GM12878 (cell line): ENCODE results near the gene SSX4. TPM values are rescaled to one million over a fixed set of nuclear protein-coding genes. Genes with fewer than 3 reads are reported as not detected.
"Not testable (repeated sequence)": the region's sequence is repeated elsewhere in the genome, so short reads cannot be mapped to it uniquely, and the experiment has no call there.

ENCODE experiments used
- ATAC-seq: fragments of 200-7000 bp; cut with Tn5 transposase; 3 replicates; pipeline ENCODE4 v1.9.1; 2020; ENCODE audit warnings: mild to moderate bottlenecking, moderate library complexity
- BruUV-seq: library from RNA; stranded (reverse); fragments of 400-500 nt; replicated peaks from 2 replicates; lab custom pipeline; 2021; lab: Mats Ljungman, UMichigan
- CTCF ChIA-PET: fragments of 300-600 bp; sonication (Branson Sonifier 250); formaldehyde crosslinking; extraction: SDS; loops from one replicate; lab custom pipeline; 2021; ENCODE audit warnings: inconsistent platforms; lab: Yijun Ruan, JAX
- POLR2A ChIA-PET: fragments of 350-600 bp; formaldehyde crosslinking; extraction: SDS; loops from one replicate; lab custom pipeline; 2021; ENCODE audit warnings: inconsistent platforms; lab: Charles Lee
- RAD21 ChIA-PET: fragments of 300-600 bp; sonication (Branson Sonifier 250); formaldehyde crosslinking; loops from one replicate; lab custom pipeline; 2023; ENCODE audit warnings: antibody characterized with exemption; ENCODE audit not compliant: unreplicated experiment; lab: Charles Lee
- SMC1A ChIA-PET: fragments of 300-600 bp; sonication (Branson Sonifier 250); formaldehyde crosslinking; loops from one replicate; lab custom pipeline; 2023; ENCODE audit not compliant: unreplicated experiment, uncharacterized antibody; lab: Charles Lee
- DNase-seq: peaks from one replicate; pipeline ENCODE4 v3.0.0-alpha.2; 2011; ENCODE audit warnings: low read depth, low spot score
- FAIRE-seq: peaks from 3 replicates; lab custom pipeline; 2011; peaks lifted over from hg19 to GRCh38; lab: Jason Lieb, UNC
- H2AFZ ChIP-seq: 2 replicates; pipeline ENCODE4 v1.6.0; 2011; ENCODE audit warnings: low read depth, low read length, control low read depth; ENCODE audit not compliant: control insufficient read depth
- H3K27ac ChIP-seq: 2 replicates; pipeline ENCODE4 v1.5.1; 2011; ENCODE audit warnings: control low read depth; ENCODE audit not compliant: control insufficient read depth, insufficient read depth
- H3K27me3 ChIP-seq, 2 experiments: replicated peaks in 1 of 2; 2 replicates each; pipeline versions ENCODE4 v1.6.0 to v1.6.1; 2011; ENCODE audit warnings: low read length in 1 of 2; ENCODE audit not compliant: control insufficient read depth in 2 of 2, insufficient read depth in 2 of 2
- H3K36me3 ChIP-seq, 2 experiments: 2 replicates each; pipeline ENCODE4 v1.5.1; 2011; ENCODE audit warnings: low read length in 1 of 2; ENCODE audit not compliant: control insufficient read depth in 2 of 2, insufficient read depth in 2 of 2
- H3K4me1 ChIP-seq: 2 replicates; pipeline ENCODE4 v1.6.1; 2011; ENCODE audit warnings: mild to moderate bottlenecking, low read length, moderate library complexity, mixed read lengths; ENCODE audit not compliant: control insufficient read depth, insufficient read depth
- H3K4me2 ChIP-seq: 2 replicates; pipeline ENCODE4 v1.6.0; 2011; ENCODE audit warnings: control low read depth; ENCODE audit not compliant: control insufficient read depth, insufficient read depth
- H3K4me3 ChIP-seq: fragments of 200-600 bp; sonication (generic); 2 replicates; pipeline ENCODE4 v1.5.1; 2016
- H3K79me2 ChIP-seq: 2 replicates; pipeline ENCODE4 v1.6.0; 2011; ENCODE audit warnings: low read length; ENCODE audit not compliant: control insufficient read depth, insufficient read depth
- H3K9ac ChIP-seq: 2 replicates; pipeline ENCODE4 v1.8.0; 2011; ENCODE audit warnings: low read length, control low read depth, mixed read lengths; ENCODE audit not compliant: control insufficient read depth, insufficient read depth
- H3K9me3 ChIP-seq: replicated peaks from 3 replicates; pipeline ENCODE4 v1.5.1; 2011; ENCODE audit warnings: mild to moderate bottlenecking, low read length; ENCODE audit not compliant: control insufficient read depth, insufficient read depth
- H4K20me1 ChIP-seq: 2 replicates; pipeline ENCODE4 v1.6.0; 2011; ENCODE audit not compliant: control insufficient read depth, insufficient read depth
- WGBS: methylation state at CpG from one replicate; pipeline ENCODE4 v1.1.6; 2016; ENCODE audit warnings: low lambda C conversion rate; ENCODE audit not compliant: insufficient replicate concordance, insufficient coverage; ENCODE audit errors: missing lambda C conversion rate; 5-methylcytosine and 5-hydroxymethylcytosine counted together
- in situ Hi-C: fragments of 300-500 bp; cut with MboI; formaldehyde crosslinking; loops from 9 replicates; pipeline ENCODE4 v1.14.3; 2018; ENCODE audit warnings: mixed read lengths
- intact Hi-C: fragments of 100-400 bp; cut with micrococcal nuclease; formaldehyde crosslinking; loops from one replicate; pipeline ENCODE4 v1.14.2; 2022; ENCODE audit not compliant: unreplicated experiment
- polyA plus RNA-seq, 11 experiments: library from polyadenylated mRNA; depleted of rRNA in 4 of 11; unstranded in 6 of 11; stranded (reverse) in 5 of 11; fragments of >200 nt; fragmentation: Nextera tagmentation in 4 of 11; fragmentation: Illumina TruSeq in 1 of 11; extraction: Ambion mirVana in 4 of 11; extraction: Trizol in 1 of 11; gene quantifications; 1 replicate in 1 of 11; 2 replicates in 10 of 11; pipeline versions ENCODE4 v1.2.1 to v1.2.3, GENCODE V29; 2011 to 2016; ENCODE audit warnings: inconsistent platforms in 2 of 11, missing spikeins in 2 of 11, low read depth in 1 of 11
- total RNA-seq, 4 experiments: library from RNA; depleted of rRNA in 3 of 4; stranded (reverse); fragments of >200 nt in 3 of 4; fragmentation: Illumina TruSeq in 1 of 4; extraction: Trizol in 1 of 4; gene quantifications; 2 replicates each; pipeline versions ENCODE4 v1.2.1 to v1.2.3, GENCODE V29; 2013 to 2021

Gene SSX4
- total and polyA plus RNA-seq, 10 of the 15 experiments (the other 5 are each of a cell fraction or from before 2014, with no cell fraction given) = not detected

GRCh38 chrX:48359281-48359680 lies 24.1 kb upstream of the SSX4 start:
- CTCF ChIA-PET, in situ Hi-C loops: not testable (repeated sequence)

GRCh38 chrX:48367717-48368408 lies 15.5 kb upstream of the SSX4 start:
- no CpG with 5 or more reads among the region's 12 CpGs for WGBS
- H3K9me3 ChIP-seq, H3K36me3 ChIP-seq, in situ Hi-C loops, H4K20me1 ChIP-seq, ATAC-seq, BruUV-seq, H3K4me3 ChIP-seq, DNase-seq, H3K4me1 ChIP-seq, intact Hi-C loops, H2AFZ ChIP-seq, H3K9ac ChIP-seq, H3K79me2 ChIP-seq, H3K27ac ChIP-seq, POLR2A ChIA-PET, RAD21 ChIA-PET, H3K27me3 ChIP-seq, FAIRE-seq, SMC1A ChIA-PET, H3K4me2 ChIP-seq, CTCF ChIA-PET: not testable (repeated sequence)

More at GRCh38 chrX:48359281-48359680, 24.1 kb upstream of the SSX4 start:
- H3K79me2 ChIP-seq, ATAC-seq, SMC1A ChIA-PET, H3K9ac ChIP-seq, H3K4me1 ChIP-seq, RAD21 ChIA-PET, POLR2A ChIA-PET, H3K4me3 ChIP-seq, H3K36me3 ChIP-seq, H3K27ac ChIP-seq, H3K27me3 ChIP-seq, H3K4me2 ChIP-seq, DNase-seq, BruUV-seq, H4K20me1 ChIP-seq, FAIRE-seq, intact Hi-C loops, H2AFZ ChIP-seq, H3K9me3 ChIP-seq: not testable (repeated sequence)
- WGBS = 40% methylated on average over 6 of the region's 6 CpGs

GRCh38 chrX:48370408-48370807 lies 12.9 kb upstream of the SSX4 start:
- RAD21 ChIA-PET, H3K4me3 ChIP-seq, H3K4me1 ChIP-seq, H3K36me3 ChIP-seq, H3K27ac ChIP-seq, intact Hi-C loops, in situ Hi-C loops, H3K9me3 ChIP-seq, CTCF ChIA-PET, ATAC-seq, H4K20me1 ChIP-seq, H3K27me3 ChIP-seq, POLR2A ChIA-PET, H2AFZ ChIP-seq, H3K4me2 ChIP-seq, SMC1A ChIA-PET, DNase-seq, H3K9ac ChIP-seq, FAIRE-seq, BruUV-seq, H3K79me2 ChIP-seq: not testable (repeated sequence)
- no CpG with 5 or more reads among the region's 8 CpGs for WGBS

- H3K9ac ChIP-seq, in situ Hi-C loops, H2AFZ ChIP-seq, H3K36me3 ChIP-seq, SMC1A ChIA-PET, RAD21 ChIA-PET, intact Hi-C loops, FAIRE-seq, H3K4me2 ChIP-seq, H3K79me2 ChIP-seq, H3K4me3 ChIP-seq, POLR2A ChIA-PET, H3K27ac ChIP-seq, ATAC-seq, BruUV-seq, CTCF ChIA-PET, H4K20me1 ChIP-seq, H3K27me3 ChIP-seq, H3K9me3 ChIP-seq, DNase-seq, H3K4me1 ChIP-seq: not testable (repeated sequence)
- WGBS = 44% methylated on average over 1 of the region's 2 CpGs
These were observed 13.6 kb downstream of the SSX4 start for GRCh38 chrX:48396931-48397330.
